ENCODE measurements around the gene CTLA4.

CTLA4 gene

DNA sequence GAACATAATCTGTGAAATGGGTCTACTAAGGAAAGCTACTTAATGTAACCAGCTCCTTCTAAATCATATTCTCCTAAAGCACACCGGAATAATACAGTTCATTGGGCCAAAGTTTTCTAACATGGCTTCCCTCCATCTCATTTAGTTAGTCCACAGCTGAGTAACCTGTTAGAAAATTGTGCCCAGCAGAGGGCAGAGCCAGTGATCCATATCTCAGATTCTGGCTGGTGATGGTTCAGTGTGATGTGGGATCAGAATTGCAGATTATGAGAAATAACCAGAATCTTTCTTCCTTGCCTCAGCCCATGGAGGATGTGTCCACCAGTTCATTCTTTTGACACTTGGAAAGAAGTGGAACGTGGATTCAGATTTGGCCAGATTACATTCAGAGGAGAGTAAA is 9.4 kb upstream of the CTLA4 start:
- peaks cover 0 to 12% (median 0%) of the 10 kb centered on the region in 4 donors for H3K4me1 ChIP-seq
- no peak for DNase-seq
- no peaks in the 10 kb centered on the region for H3K27me3 ChIP-seq
- TF ChIP-seq, protein P1, sequence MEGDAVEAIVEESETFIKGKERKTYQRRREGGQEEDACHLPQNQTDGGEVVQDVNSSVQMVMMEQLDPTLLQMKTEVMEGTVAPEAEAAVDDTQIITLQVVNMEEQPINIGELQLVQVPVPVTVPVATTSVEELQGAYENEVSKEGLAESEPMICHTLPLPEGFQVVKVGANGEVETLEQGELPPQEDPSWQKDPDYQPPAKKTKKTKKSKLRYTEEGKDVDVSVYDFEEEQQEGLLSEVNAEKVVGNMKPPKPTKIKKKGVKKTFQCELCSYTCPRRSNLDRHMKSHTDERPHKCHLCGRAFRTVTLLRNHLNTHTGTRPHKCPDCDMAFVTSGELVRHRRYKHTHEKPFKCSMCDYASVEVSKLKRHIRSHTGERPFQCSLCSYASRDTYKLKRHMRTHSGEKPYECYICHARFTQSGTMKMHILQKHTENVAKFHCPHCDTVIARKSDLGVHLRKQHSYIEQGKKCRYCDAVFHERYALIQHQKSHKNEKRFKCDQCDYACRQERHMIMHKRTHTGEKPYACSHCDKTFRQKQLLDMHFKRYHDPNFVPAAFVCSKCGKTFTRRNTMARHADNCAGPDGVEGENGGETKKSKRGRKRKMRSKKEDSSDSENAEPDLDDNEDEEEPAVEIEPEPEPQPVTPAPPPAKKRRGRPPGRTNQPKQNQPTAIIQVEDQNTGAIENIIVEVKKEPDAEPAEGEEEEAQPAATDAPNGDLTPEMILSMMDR (IDR thresholded peaks at IDR 0.05) = no peak
- H3K4me3 ChIP-seq = no peak overlapping the region
- H3K36me3 ChIP-seq = no peaks in the 10 kb centered on the region
- no peak overlapping the region for H3K27ac ChIP-seq
- intact Hi-C loops (cut with DNase I; ENCODE audit: low total_unique reads) = no loop called here
- no peaks in the 10 kb centered on the region for H3K9me3 ChIP-seq

- intact Hi-C loops (cut with DNase I; ENCODE audit: low total_unique reads) = no loop called here
- Histone ChIP-seq H3K9me3 (no peaks in the 10 kb centered on the region), H3K4me3 (no peak overlapping the region), H3K36me3 (no peaks in the 10 kb centered on the region), H3K27me3 (no peaks in the 10 kb centered on the region), H3K27ac (peak overlapping the region; percentile 12 to 28), H3K4me1 (peaks cover 0 to 12% (median 0%) of the 10 kb centered on the region in 4 donors)
- DNase-seq = no peak
- TF ChIP-seq, protein P1 (IDR thresholded peaks at IDR 0.05) = no peak
Observed at GRCh38 chr2:203859030-203859789, 8.4 kb upstream of the CTLA4 start.

GRCh38 chr2:203861197-203861596 is 6.4 kb upstream of the CTLA4 start:
- H3K4me3 ChIP-seq = no peak overlapping the region
- TF ChIP-seq, protein P1 (IDR thresholded peaks at IDR 0.05) = no peak
- DNase-seq = no peak
- intact Hi-C loops (cut with DNase I; ENCODE audit: low total_unique reads) = no loop called here
- no peak overlapping the region for H3K27ac ChIP-seq
- no peaks in the 10 kb centered on the region for H3K36me3 ChIP-seq
- H3K27me3 ChIP-seq = no peaks in the 10 kb centered on the region
- peaks cover 0 to 12% (median 0%) of the 10 kb centered on the region in 4 donors for H3K4me1 ChIP-seq
- no peaks in the 10 kb centered on the region for H3K9me3 ChIP-seq

- H3K27ac ChIP-seq = no peak overlapping the region
- H3K4me3 ChIP-seq = no peak overlapping the region
- H3K36me3 ChIP-seq = no peaks in the 10 kb centered on the region
- H3K9me3 ChIP-seq = no peaks in the 10 kb centered on the region
- intact Hi-C loops (cut with DNase I; ENCODE audit: low total_unique reads) = no loop called here
- no peak for DNase-seq
- no peaks in the 10 kb centered on the region for H3K27me3 ChIP-seq
- TF ChIP-seq, protein P1 (IDR thresholded peaks at IDR 0.05) = no peak
- peaks cover 0 to 12% (median 0%) of the 10 kb centered on the region in 4 donors for H3K4me1 ChIP-seq
Observed at GRCh38 chr2:203861607-203862006, 6.0 kb upstream of the CTLA4 start.

GRCh38 chr2:203869223-203870042 is 1.9 kb downstream of the CTLA4 start:
- intact Hi-C loops (cut with DNase I; ENCODE audit: low total_unique reads) = no loop called here
- DNase-seq = no peak

More at GRCh38 chr2:203869223-203870042, 1.9 kb downstream of the CTLA4 start:
- Histone ChIP-seq H3K4me3 (no peak overlapping the region), H3K4me1 (no peaks in the 10 kb centered on the region), H3K36me3 (no peaks in the 10 kb centered on the region), H3K9me3 (no peaks in the 10 kb centered on the region), H3K27me3 (no peaks in the 10 kb centered on the region), H3K27ac (no peak overlapping the region)
- TF ChIP-seq, protein P1 (IDR thresholded peaks at IDR 0.05) = no peak

All from tibial artery (tissue), 4 donors.